RWPE1 (cell line): ENCODE measurements around the gene TNS1.
A peak's percentile ranks its signal among the peaks of the same experiment; 100 is the strongest.

Experiments used
- CTCF ChIA-PET: fragments of 350-600 bp; sonication (Branson Sonifier 250); formaldehyde crosslinking; extraction: SDS; loops from one replicate; lab custom pipeline; 2021; lab: Yijun Ruan, JAX
- POLR2A ChIA-PET: fragments of 400-600 bp; formaldehyde crosslinking; extraction: SDS; loops from one replicate; lab custom pipeline; 2020; ENCODE audit warnings: antibody characterized with exemption; ENCODE audit not compliant: low non-redundant PET; lab: Yijun Ruan, JAX
- DNase-seq: peaks from one replicate; pipeline ENCODE4 v3.0.0; 2012; ENCODE audit warnings: low spot score
- H3K27ac ChIP-seq: fragments of 450-650 bp; 2 replicates; pipeline ENCODE4 v1.5.1; 2017
- TF ChIP-seq, protein P1 (sequence below): fragments of 450-650 bp; conservative IDR thresholded peaks from 2 replicates; pipeline ENCODE4 v1.5.1; 2017; ENCODE audit warnings: low read depth, mild to moderate bottlenecking

TNS1 gene

GRCh38 chr2:218002143-218002844 is 501 bp downstream of the TNS1 start:
- ChIA-PET POLR2A (no interaction called here), CTCF (interaction anchor here (0.7 kb wide), 1 partner anchor 10 kb away, joined by 6 read pairs; no protein-coding TSS in a partner anchor)
- peak overlapping the region; percentile 73 for H3K27ac ChIP-seq
- TF ChIP-seq, protein P1, sequence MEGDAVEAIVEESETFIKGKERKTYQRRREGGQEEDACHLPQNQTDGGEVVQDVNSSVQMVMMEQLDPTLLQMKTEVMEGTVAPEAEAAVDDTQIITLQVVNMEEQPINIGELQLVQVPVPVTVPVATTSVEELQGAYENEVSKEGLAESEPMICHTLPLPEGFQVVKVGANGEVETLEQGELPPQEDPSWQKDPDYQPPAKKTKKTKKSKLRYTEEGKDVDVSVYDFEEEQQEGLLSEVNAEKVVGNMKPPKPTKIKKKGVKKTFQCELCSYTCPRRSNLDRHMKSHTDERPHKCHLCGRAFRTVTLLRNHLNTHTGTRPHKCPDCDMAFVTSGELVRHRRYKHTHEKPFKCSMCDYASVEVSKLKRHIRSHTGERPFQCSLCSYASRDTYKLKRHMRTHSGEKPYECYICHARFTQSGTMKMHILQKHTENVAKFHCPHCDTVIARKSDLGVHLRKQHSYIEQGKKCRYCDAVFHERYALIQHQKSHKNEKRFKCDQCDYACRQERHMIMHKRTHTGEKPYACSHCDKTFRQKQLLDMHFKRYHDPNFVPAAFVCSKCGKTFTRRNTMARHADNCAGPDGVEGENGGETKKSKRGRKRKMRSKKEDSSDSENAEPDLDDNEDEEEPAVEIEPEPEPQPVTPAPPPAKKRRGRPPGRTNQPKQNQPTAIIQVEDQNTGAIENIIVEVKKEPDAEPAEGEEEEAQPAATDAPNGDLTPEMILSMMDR = no peak
- no peak for DNase-seq

DNA sequence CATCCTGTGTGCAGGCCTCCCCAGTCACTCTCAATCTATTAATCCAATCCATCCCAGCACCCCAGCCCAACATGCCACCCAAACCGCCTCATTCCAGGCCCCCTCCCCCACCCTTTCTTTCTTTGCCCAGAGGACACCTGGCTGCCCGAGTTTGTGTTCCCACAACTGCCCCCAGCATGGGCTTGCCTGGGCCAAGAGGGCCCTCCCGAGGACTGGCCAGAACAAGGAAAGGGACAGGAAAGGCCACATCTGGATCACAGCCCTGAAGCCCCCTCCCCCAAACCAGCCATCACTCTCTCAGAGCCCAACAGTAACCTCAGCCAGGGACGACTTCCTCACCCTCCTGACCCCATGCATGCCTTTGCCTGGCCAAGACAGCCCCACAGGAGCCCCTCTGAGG is 1.2 kb downstream of the TNS1 start:
- ChIA-PET CTCF (interaction anchor here (0.7 kb wide), 1 partner anchor 10 kb away, joined by 6 read pairs; no protein-coding TSS in a partner anchor), POLR2A (no interaction called here)
- DNase-seq = no peak
- TF ChIP-seq, protein P1 = no peak
- H3K27ac ChIP-seq = peak overlapping the region; percentile 73

DNA sequence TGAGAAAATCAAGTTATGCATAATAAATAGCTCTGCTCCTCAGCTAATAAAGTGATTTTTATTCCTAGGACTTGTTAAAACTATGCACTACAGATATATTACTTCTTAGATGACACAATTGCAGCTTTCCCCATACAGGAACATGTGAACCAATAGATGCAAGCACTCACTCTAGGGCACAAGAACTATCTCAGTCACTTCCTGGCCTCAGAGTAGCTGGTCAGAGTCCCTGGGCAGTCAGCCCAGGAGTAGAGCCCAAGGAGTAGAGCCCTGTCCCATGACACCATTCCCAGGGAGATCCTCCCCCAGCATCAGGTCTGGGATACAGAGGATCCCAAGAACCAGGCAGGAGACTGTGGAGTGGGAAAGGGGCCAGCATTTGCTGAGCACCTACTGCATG is 2.7 kb downstream of the TNS1 start:
- peak overlapping the region; percentile 48 for H3K27ac ChIP-seq
- POLR2A ChIA-PET = no interaction called here
- CTCF ChIA-PET = no interaction called here
- TF ChIP-seq, protein P1 = no peak
- no peak for DNase-seq

GRCh38 chr2:217999595-217999959 is 3.2 kb downstream of the TNS1 start:
- H3K27ac ChIP-seq = peak overlapping the region; percentile 48
- POLR2A ChIA-PET = no interaction called here
- DNase-seq = no peak
- TF ChIP-seq, protein P1 = no peak
- CTCF ChIA-PET = no interaction called here

GRCh38 chr2:217998926-217999594 is 3.7 kb downstream of the TNS1 start:
- H3K27ac ChIP-seq = peak overlapping the region; percentile 48
- DNase-seq = no peak
- CTCF ChIA-PET = no interaction called here
- POLR2A ChIA-PET = no interaction called here
- TF ChIP-seq, protein P1 = no peak

DNA sequence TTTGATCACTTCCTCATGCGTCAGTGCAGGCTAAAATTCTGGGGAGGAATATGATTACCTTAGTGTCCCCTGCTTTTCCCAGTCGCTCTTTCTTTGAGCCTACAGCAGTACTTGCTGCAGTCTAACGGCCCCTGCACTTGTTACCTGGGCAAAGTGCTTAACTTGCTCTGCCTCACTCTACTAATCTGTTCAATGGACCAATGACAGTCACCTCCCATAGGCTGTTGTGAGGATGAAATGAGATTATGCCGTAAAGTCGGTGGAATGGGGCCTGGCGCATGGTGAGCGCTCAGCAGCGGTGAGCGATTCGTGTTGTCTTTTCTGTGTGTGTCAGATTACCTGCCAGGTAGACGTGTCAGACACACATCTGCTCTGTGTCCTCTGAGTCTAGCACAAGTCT is 5.3 kb downstream of the TNS1 start:
- TF ChIP-seq, protein P1 = no peak
- POLR2A ChIA-PET = no interaction called here
- H3K27ac ChIP-seq = peak overlapping the region; percentile 99; the same call in 1 of the 2 replicates
- no peak for DNase-seq
- CTCF ChIA-PET = no interaction called here
